T-helper 1 cell treated with Interleukin-12 subunit alpha and Interleukin-12 subunit beta and Interleukin-4 antibody, amounts not matched to agents 30 ng/mL and 1 ng/mL, for 36 hours (primary cell): ENCODE results near the gene PPP1R16B. TPM values are rescaled to one million over a fixed set of nuclear protein-coding genes. Genes with fewer than 3 reads are reported as not detected.

ENCODE experiments used
- intact Hi-C: fragments of 100-400 bp; cut with micrococcal nuclease; formaldehyde crosslinking; loops from one replicate; pipeline ENCODE4 v1.15.1; 2024
- total RNA-seq: library from RNA; stranded (reverse); gene quantifications from 2 replicates; pipeline ENCODE4 v1.2.3, GENCODE V29; 2022

The PPP1R16B gene
- total RNA-seq, 1 donor from 2014 or later: 102 TPM

DNA sequence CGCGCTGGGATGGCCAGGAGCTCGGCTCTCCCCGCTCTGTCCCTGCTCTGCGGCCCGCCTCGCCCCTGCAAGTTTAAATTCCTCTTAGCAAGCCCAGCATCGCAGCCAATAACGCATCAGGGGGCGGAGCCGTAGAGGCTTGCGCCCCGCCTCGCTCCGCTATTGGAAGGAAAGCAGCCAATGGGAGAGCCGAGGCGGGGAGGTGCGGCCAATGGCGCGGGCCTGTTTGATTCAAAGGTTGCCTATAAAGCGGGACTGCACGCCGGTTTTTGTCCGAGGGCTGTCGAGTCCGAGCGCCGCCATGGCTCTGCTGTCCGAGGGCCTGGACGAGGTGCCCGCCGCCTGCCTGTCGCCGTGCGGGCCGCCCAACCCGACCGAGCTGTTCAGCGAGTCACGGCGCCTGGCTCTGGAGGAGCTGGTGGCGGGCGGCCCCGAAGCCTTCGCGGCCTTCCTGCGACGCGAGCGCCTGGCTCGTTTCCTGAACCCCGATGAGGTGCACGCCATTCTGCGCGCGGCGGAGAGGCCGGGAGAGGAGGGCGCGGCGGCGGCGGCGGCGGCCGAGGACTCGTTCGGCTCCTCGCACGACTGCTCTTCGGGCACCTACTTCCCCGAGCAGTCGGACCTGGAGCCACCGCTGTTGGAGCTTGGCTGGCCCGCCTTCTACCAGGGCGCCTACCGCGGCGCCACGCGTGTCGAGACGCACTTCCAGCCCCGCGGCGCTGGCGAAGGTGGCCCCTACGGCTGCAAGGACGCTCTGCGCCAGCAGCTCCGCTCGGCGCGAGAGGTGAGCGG is 120.8 kb downstream of the PPP1R16B start, which contains the start of gene FAM83D:
Gene FAM83D, plus strand, starts transcription at position 276 of the 792 bp plus-strand sequence. Its CDS starts 26 bp downstream, at position 302.
- intact Hi-C loops: loop anchor here (1.0 kb wide), 7 partner anchors 36 to 480 kb away; partner anchors contain the start of genes ACTR5, DHX35 and PPP1R16B

DNA sequence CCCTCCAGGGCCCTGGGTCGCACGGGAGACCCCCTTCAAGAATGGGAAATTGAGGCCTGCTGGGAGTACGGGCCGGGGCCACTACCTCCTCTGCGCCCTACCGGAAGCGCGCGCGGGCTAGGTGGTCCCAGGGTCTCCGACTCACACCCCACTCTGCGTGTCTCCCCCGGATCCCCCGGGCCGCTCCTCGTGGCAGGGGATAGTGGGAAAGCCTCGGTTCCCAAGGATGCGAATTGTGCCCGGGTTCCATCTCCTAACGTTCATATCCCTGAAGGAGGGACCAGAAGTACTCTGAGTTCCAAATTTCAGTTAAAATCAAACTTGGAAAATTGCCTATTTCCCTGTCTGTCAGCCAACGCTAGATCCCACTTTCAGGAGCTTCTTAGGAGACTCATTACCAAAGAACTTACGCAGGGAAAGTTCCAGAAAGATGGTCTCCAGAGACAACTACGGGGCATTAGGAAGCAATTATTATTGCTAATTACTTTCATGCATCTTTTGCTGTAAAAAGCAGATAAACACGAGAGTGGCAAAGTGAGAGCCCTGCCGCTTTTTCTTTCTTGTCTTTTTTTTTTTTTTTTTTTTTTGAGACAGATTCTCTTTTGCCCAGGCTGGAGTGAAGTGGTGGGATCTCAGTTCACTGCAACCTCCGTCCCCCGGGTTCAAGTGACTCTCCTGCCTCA is 121.6 kb downstream of the PPP1R16B start:
- intact Hi-C loops: loop anchor here (1.0 kb wide), 7 partner anchors 35 to 481 kb away; partner anchors contain the start of genes ACTR5, DHX35 and PPP1R16B

DNA sequence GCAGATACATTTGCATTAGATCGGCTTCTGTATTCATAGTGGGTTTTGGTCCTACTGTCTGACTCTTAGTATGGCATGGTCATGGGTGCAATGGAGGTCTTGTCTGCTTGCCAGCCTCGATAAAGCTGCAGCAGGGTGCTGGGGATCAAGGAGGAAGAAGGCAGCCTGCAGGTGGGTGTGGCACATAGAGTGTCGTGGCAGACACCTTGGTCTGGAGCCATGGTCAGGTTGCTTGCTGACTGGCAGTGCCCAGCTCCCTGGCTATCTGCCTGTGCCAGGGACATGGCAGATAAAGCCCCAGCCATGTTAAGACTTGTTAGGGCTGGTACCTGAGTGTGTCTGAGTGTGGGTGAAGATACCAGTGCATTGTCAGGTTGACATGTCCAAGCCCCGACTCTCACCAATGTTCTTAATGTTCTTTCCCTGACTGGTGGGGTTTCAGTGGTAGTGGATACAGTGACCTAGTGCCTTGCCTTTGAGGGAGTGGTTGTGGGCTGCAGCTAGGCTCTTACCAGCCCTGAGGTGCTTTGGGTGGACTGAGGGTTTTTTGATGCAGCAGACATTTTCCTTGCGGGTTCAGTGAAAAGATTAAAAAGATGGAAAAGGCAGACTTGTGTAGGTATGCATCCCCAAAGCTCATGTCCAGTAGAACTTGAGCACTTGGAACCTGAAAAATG is 122.5 kb downstream of the PPP1R16B start:
- intact Hi-C loops: no loop called here

DNA sequence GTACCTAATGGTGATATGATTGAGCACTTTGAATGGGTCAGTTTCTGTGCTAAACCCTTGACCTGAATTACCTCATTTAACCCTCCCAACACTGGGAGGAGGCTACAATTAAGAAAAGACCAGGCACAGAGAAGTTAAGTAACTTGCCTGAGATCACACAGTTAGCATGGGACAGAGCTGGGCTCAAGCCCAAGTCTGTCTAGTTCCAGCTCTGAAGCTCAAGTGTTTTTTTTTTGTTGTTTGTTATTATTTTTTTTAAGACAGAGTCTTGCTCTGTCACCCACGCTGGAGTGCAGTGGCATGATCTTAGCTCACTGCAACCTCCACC is 124.7 kb downstream of the PPP1R16B start:
- intact Hi-C loops: no loop called here

DNA sequence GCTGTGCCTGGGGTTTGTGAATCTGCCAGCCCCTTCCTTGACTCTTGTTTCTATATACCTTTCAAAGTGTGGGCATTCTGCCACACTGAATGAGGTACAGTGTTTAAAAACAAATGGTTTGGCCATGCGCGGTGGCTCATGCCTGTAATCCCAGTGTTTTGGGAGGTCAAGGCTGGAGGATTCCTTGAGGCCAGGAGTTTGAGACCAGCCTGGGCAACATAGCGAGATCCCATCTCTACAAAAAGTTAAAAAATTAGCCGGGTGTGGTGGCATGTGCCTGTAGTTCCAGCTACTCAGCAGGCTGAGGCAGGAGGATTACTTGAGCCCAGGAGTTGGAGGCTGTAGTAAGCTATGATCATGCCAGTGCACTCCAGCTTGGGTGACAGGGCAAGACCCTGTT is 126.5 kb downstream of the PPP1R16B start:
- intact Hi-C loops: no loop called here

DNA sequence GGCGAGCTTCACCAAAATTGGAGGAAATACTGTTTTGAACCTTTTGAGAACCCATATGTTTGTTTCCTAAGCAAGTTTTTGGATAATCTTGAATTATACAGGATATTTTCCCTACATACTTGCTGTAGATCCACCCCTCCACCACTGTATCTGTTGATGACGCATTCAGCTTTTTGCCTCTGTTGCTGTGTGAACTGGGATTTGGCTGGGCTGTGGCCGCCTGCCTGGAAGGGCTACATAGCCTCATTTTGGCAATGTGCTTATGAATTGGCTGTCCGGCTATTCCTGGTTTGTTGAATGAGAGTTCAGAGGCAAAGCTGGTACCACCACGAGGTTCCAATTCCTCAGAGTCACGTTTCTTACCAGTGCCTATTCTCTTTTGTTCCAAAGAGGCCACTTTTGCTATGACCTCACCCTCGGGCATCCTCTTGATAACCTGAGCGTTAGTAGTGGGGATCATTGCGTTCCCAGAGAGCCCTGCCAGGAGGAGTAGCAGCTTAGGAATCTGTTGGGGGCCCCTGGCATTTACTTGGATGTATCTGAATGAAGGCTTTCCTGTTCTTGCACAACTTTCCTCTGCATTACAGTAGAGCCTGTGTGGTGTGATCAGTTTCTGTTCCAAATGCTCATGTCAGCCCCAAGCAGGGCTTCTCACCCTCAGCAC is 127.1 kb downstream of the PPP1R16B start:
- intact Hi-C loops: no loop called here

DNA sequence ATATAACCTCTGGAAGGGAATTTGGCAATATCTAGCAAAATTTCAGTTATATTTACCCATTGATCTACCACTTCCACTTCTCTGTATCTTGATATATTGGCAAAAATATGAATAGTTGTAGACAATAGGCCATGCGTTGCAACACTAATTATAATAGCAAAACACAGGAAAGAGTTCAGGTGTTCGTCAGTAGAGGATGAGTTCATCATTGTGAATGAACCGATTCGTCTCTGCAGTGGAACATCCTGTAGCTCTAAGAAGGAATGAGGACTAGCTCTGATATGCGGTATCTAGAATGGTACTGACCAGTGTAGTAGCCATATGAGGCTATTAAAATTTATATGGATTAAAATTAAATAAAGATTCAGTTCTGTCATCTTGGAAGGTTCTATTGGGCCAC is 129.0 kb downstream of the PPP1R16B start:
- intact Hi-C loops: no loop called here

DNA sequence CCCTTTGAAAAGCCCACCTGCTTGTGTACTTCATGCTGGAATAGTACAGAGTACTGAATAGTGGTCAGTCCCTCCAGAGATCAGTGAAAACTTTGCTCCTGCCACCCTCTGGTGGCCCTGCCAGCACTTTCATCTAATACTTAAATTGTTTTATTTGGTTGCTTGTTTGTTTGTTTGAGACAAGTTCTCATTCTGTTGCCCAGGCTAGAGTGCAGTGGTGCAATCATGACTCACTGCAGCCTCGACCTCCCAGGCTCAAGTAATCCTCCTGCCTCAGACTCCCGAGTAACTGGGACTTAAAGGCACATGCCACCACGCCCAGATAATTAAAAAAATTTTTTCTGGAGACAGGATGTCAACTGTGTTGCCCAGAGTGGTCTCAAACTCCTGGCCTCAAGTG is 129.8 kb downstream of the PPP1R16B start:
- intact Hi-C loops: no loop called here

DNA sequence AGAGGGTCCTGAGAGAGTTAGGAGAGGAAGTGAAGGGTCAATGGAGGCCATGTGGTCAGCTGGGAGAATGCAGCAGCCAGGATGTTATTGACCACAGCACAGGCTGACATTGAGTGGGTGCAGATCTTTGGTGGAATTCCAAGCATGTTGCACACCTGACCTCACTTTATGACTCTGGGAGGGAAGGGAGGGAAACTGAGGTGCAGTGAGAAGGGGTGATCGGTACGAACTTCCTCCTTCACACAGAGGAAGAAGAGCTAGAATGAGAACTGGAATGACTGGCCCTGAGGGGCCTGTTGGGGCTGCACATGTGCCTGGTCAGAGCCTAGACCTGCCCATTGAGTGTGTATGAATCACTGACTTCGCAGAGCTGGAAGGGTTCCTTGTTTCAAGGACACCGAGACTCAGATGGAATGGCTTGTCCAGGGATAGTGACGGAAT is 130.5 kb downstream of the PPP1R16B start:
- intact Hi-C loops: no loop called here

DNA sequence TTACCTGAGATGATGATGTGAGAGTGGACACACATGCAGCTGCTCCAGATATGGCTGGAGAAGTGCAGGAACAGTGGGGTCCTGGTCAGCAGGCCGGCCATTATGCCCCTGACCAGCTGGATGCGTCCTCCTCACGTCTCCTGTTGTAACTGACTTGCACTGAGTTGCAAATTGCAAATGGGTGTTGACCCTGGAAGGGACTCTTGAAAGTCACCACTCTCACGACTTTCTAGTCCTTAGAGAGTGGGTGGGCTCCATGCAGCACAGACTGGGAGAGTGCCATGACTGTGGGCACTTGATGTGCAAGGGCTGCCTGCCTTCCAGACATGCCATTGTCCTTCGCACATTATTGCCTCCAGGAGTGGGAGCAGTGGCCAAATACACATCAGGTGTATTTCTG is 131.5 kb downstream of the PPP1R16B start:
- intact Hi-C loops: no loop called here

DNA sequence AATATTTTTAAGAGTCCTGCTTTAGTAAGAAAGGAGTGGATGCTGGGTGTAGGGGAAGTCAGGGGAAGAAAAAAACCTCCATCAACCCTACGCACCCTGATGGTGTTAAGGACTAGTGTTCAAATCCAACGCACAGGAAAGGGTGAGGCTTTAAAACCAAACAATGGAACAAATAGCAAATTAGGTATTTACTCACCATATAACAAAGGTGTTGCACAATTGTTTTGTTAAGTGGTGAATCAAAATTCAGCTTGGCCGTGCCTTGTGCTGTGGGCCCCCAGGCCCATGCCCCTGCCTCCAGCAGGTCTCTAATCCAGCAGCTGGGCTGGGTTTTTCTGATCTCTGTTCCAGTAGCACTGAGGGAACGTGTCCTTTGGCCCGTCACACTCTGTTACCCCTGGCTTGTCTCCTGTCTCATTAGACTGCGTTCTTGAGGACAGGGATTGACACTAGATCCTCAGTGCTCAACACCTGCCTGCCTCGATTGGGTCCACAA is 132.5 kb downstream of the PPP1R16B start:
- intact Hi-C loops: no loop called here

DNA sequence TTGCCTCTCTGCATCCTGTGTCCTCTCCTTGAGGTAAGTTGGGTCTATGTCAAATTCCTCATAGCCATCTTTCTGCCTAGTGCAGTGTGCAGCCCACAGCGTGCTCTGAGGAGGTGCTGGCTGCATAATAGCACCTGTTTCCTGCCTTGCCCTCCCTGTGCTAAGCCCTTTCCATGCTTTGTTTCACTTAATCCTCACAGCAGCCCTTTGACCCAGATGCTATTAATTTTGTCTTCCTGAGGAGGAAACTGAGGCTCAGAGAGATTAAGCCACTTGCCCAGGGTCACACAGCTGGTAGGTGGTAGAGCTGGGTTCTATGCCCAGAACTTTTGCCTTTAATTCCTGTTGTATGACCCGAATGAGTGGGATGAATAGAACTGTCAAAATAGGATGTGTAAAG is 134.2 kb downstream of the PPP1R16B start:
- intact Hi-C loops: no loop called here

DNA sequence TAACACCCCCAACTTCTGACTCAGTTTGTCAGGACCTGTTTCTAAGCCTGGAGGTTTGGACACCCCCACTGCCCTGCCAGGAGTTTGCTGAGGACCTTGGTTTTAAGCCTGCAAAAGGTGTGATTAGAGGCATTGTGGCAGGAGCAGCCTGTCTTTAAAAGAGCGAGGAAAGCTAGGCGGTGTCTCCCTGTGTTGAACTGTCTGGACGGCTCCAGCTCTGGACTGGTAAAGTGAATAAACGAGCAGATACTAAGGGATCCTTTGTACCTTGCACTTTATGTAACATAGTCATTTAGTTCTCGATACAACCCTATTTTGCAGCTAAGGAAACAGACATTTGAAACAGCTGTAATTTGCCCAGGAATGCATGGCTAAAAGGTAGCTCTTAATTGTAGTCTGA is 135.1 kb downstream of the PPP1R16B start:
- intact Hi-C loops: no loop called here

DNA sequence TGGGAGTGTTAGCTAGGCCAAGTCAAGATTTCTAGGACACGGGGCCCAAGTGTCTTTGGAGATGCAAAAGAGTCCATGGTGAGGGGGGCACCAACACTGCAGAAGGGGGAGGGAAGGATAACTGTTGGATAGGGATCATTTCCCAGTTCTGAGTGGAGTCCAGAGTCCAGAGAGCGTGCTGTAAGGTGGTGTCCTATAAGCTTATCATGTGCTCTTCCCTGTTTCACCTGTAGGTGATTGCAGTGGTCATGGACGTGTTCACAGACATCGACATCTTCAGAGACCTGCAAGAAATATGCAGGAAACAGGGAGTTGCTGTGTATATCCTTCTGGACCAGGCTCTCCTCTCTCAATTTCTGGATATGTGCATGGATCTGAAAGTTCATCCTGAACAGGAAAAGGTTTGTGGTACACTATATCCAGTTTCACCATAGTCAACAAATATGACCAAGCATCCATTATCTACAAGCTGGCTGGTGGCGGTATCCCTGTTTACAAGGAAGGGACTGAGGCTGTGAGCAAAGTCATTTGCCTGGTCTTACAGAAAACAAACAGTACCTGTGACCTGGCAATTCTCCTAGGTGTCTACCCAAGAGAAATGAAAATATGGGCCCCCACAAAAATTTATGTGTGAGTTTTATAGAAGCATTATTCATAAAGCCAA is 136.4 kb downstream of the PPP1R16B start:
- intact Hi-C loops: no loop called here

DNA sequence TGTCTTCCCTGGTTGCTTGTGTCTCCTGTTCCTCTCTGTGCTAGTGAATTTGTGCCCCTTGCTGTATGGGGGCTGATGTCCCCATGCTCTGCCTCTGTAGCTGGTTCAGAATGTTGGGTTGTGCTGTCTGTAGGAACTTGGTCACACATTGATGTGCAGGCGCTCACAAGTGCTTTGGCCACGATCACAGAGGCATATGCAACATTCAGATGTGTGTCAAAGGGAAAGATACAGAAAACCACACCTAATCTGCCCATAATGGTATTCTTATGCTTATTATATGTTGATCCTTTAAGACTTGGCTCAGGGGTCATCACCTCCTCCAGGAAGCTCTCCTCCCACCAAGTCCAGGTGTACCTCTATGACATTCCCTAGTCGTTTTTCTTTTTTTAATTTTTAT is 139.5 kb downstream of the PPP1R16B start:
- intact Hi-C loops: no loop called here

DNA sequence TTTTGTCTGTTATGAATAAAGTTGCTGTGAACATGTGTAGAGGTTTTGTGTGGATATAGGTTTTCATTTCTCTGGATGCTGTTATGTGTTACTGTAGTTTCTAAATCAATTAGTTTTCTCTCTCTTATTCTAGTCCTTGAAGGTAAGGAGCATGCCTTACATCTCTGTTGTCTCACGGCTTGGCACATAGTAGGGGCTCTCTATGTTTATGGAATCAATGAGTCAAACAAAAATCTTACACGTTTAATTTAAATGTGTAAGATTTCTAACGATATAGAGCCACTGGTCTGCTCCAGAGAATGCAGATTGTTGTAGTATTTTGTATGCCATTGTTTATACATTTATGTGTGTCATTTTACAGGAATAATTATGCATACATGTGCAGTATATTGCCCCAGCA is 141.3 kb downstream of the PPP1R16B start:
- intact Hi-C loops: no loop called here

DNA sequence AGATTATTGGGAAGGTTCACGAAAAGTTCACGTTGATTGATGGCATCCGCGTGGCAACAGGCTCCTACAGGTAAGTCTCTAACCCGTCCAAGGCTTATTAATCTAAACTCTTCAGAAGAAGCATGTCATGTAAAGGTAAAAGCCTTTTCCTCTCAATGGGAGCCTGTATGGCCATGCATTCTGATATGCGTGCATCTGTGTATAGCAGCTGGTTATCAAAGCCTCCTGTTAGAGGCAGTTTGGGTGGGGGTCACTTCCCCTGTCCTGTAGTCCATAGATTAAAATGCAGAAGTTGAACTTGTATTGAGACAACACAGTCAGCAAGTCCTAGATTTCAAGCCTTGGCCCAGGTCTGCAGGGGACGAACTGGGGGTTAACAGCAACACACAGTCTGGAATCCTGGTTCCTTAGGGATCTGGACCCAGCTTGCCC is 142.4 kb downstream of the PPP1R16B start:
- intact Hi-C loops: no loop called here

DNA sequence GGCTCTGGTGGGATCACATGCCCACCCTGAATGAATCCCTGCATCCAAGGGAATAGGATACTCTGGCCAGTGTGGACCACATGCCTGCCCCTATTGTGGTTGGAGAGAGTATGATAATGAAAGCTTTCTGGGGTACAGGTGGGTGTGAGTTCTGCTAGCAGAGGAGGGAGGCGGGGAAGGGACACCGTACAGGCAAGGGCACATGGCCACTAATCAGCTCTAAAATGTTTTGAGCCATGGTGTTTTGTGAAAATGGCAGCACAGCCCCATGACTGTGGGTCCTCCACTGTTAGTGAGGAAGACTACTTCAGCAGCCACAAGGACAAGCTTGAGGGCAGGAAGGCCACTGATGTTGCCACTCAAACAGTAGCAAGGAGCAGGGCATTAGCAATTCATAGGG is 144.8 kb downstream of the PPP1R16B start:
- intact Hi-C loops: no loop called here

DNA sequence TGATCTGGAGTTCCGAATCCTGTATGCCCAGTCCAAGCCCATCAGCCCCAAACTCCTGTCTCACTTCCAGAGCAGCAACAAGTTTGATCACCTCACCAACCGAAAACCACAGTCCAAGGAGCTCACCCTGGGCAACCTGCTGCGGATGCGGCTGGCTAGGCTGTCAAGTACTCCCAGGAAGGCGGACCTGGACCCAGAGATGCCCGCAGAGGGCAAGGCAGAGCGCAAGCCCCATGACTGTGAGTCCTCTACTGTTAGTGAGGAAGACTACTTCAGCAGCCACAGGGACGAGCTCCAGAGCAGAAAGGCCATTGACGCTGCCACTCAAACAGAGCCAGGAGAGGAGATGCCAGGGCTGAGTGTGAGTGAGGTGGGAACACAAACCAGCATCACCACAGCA is 146.1 kb downstream of the PPP1R16B start:
- intact Hi-C loops: no loop called here

DNA sequence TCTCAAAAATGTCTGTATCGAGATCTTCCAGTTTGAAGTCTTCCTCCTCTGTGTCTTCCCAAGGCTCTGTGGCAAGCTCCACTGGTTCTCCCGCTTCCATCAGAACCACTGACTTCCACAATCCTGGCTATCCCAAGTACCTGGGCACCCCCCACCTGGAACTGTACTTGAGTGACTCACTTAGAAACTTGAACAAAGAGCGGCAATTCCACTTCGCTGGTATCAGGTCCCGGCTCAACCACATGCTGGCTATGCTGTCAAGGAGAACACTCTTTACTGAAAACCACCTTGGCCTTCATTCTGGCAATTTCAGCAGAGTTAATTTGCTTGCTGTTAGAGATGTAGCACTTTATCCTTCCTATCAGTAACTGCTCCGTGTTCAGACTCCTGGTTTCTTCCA is 146.7 kb downstream of the PPP1R16B start:
- intact Hi-C loops: no loop called here
